Gastrocnemius medialis (tissue), 4 donors: ENCODE data around the gene PSMD14. TPM values are rescaled to one million over a fixed set of nuclear protein-coding genes. Genes with fewer than 3 reads are reported as not detected.

Source experiments
- ATAC-seq, 2 donors: fragments of 150-250 bp; one replicate each; pipeline ENCODE4 v1.9.1; 2016
- DNase-seq, 2 donors: peaks; one replicate each; pipeline ENCODE4 v3.0.0-alpha.2; 2019
- H3K27ac ChIP-seq, 4 donors: fragments of 200-600 bp; sonication (generic); 1 replicate in 1 of 4; 2 replicates in 3 of 4; pipeline ENCODE4 v1.5.1; 2016 to 2018; ENCODE audit warnings: mild to moderate bottlenecking in 2 of 4, moderate library complexity in 1 of 4
- H3K27me3 ChIP-seq, 3 donors: fragments of 200-600 bp; sonication (generic) in 2 of 3; 1 replicate in 1 of 3; 2 replicates in 2 of 3; pipeline versions ENCODE4 v1.5.1 to v1.6.0; 2016 to 2019; ENCODE audit warnings: mild to moderate bottlenecking in 1 of 3, moderate library complexity in 1 of 3
- H3K36me3 ChIP-seq, 2 donors: fragments of 200-600 bp; sonication (generic) in 1 of 2; one replicate each; pipeline ENCODE4 v1.5.1; 2017 to 2018
- H3K4me1 ChIP-seq, 2 donors: fragments of 200-600 bp; sonication (generic) in 1 of 2; one replicate each; pipeline ENCODE4 v1.5.1; 2016 to 2017; ENCODE audit warnings: mild to moderate bottlenecking in 2 of 2
- H3K4me3 ChIP-seq, 4 donors: fragments of 200-600 bp; sonication (generic) in 3 of 4; 1 replicate in 1 of 4; 2 replicates in 3 of 4; pipeline ENCODE4 v1.5.1; 2016 to 2019; ENCODE audit warnings: mild to moderate bottlenecking in 2 of 4
- H3K9me3 ChIP-seq, 3 donors: fragments of 200-600 bp; sonication (generic) in 2 of 3; 1 replicate in 1 of 3; 2 replicates in 2 of 3; pipeline ENCODE4 v1.5.1; 2016 to 2019
- CTCF ChIP-seq, 5 experiments: fragments of 450-650 bp in 3 of 5; fragments of 200-600 bp in 2 of 5; sonication (generic) in 2 of 5; IDR thresholded peaks in 4 of 5; conservative IDR thresholded peaks in 1 of 5; 1 replicate in 4 of 5; 2 replicates in 1 of 5; pipeline ENCODE4 v1.5.1; 2016 to 2019; ENCODE audit warnings: antibody characterized with exemption in 5 of 5, mild to moderate bottlenecking in 3 of 5, moderate library complexity in 3 of 5
- POLR2A ChIP-seq, 2 donors: fragments of 450-650 bp; IDR thresholded peaks; one replicate each; pipeline ENCODE4 v1.6.1; 2017; ENCODE audit warnings: antibody characterized with exemption in 2 of 2, mild to moderate bottlenecking in 2 of 2, moderate library complexity in 2 of 2
- in situ Hi-C, 4 donors: fragments of 200-750 bp; cut with MboI; loops; one replicate each; pipeline versions ENCODE4 v1.15.0 to v1.8.0; 2017; ENCODE audit warnings: low sequenced_read_pairs in 4 of 4
- intact Hi-C: fragments of 100-400 bp; cut with DNase I; formaldehyde crosslinking; loops from one replicate; pipeline ENCODE4 v1.15.1; 2023; ENCODE audit warnings: low total_unique reads
- total RNA-seq, 4 donors: library from RNA; depleted of rRNA; stranded (reverse); fragments of >200 nt; gene quantifications; one replicate each; pipeline versions ENCODE4 v1.1.0 to v1.2.3, GENCODE V29; 2016

PSMD14 gene
- total RNA-seq, 4 donors from 2014 or later: 138 to 195 (median 163) TPM

GRCh38 chr2:161448431-161448830 lies 140.2 kb downstream of the PSMD14 start:
- intact Hi-C loops (no loop called here), in situ Hi-C loops (no loop called here)
- ATAC-seq (no peak), DNase-seq (no peak)
- Histone ChIP-seq H3K36me3 (no peaks in the 10 kb centered on the region), H3K9me3 (no peaks in the 10 kb centered on the region), H3K4me3 (no peak overlapping the region), H3K27ac (no peak overlapping the region), H3K4me1 (no peaks in the 10 kb centered on the region), H3K27me3 (no peaks in the 10 kb centered on the region)
- TF ChIP-seq POLR2A (IDR thresholded peaks at IDR 0.05) (no peak), CTCF (IDR thresholded peaks at IDR 0.05 in 4 of 5, conservative IDR thresholded peaks at IDR 0.05 in 1 of 5) (no peak)

Other genes with a start within 250 kb of the PSMD14 start
- gene TANK, start 148.0 kb upstream of the PSMD14 start, total RNA-seq: 100 to 1,000 TPM in 1 of 4 donors, 10 to 100 TPM in 3; 70.3 to 103 (median 86.0) TPM
- gene TBR1, start 107.9 kb downstream of the PSMD14 start, total RNA-seq: not detected